Breast epithelium (tissue), 3 donors: Measurements from ENCODE around the gene CXCL14.

Experiments used
- CTCF ChIP-seq, 3 donors: fragments of 450-650 bp; IDR thresholded peaks; one replicate each; pipeline ENCODE4 v1.5.1; 2016 to 2017; ENCODE audit warnings: antibody characterized with exemption in 3 of 3, mild to moderate bottlenecking in 3 of 3, moderate library complexity in 3 of 3
- POLR2A ChIP-seq: fragments of 450-650 bp; IDR thresholded peaks from one replicate; pipeline ENCODE4 v1.6.1; 2016; ENCODE audit warnings: antibody characterized with exemption, mild to moderate bottlenecking, moderate library complexity

GRCh38 chr5:135584918-135585317 lies 6.1 kb upstream of the CXCL14 start:
- TF ChIP-seq CTCF (IDR thresholded peaks at IDR 0.05) (no peak), POLR2A (no peak)
